GM21723 (cell line): ENCODE measurements around the gene VTCN1.
"Not testable (repeated sequence)": the region's sequence is repeated elsewhere in the genome, so short reads cannot be mapped to it uniquely, and the experiment has no call there.

Experiments used
- ATAC-seq: cut with Tn5 transposase; IDR thresholded peaks from one replicate; pipeline ENCODE4 v1.9.1; 2021; ENCODE audit warnings: mild to moderate bottlenecking, moderate library complexity; ENCODE audit not compliant: unreplicated experiment

VTCN1 gene

GRCh38 chr1:117101858-117102257 lies 108.9 kb downstream of the VTCN1 start:
- ATAC-seq, result not testable (repeated sequence)

GRCh38 chr1:117101334-117101733 lies 109.4 kb downstream of the VTCN1 start:
- no peak for ATAC-seq

- ATAC-seq, result no peak
Measured at GRCh38 chr1:117098287-117098890, 112.3 kb downstream of the VTCN1 start.

GRCh38 chr1:117097443-117097842 lies 113.3 kb downstream of the VTCN1 start:
- no peak for ATAC-seq

- no peak for ATAC-seq
Measured at GRCh38 chr1:117096951-117097408, 113.7 kb downstream of the VTCN1 start.

- ATAC-seq, result no peak
Measured at GRCh38 chr1:117094841-117095604, 115.7 kb downstream of the VTCN1 start.

- peak; percentile 73 for ATAC-seq
Measured at GRCh38 chr1:117093870-117094621, 116.7 kb downstream of the VTCN1 start.
